Activated T-helper 1 cell treated with anti-CD3 and anti-CD28 coated beads, Interleukin-12 subunit alpha, Interleukin-12 subunit beta, Interleukin-2, Interleukin-4 antibody, amounts not matched to agents 30 ng/mL and 10 ng/mL and 1 ng/mL, durations not matched to agents 14 hours and 24 hours and 36 hours (primary cell): ENCODE measurements around the gene THBS3. TPM values are rescaled to one million over a fixed set of nuclear protein-coding genes. Genes with fewer than 3 reads are reported as not detected.

Experiments
- DNase-seq: peaks from one replicate; pipeline ENCODE4 v3.0.0; 2021; ENCODE audit warnings: low spot score
- H3K27ac Mint-ChIP-seq: one replicate; pipeline ENCODE4 v1.8.0; 2021; ENCODE audit warnings: mild to moderate bottlenecking, mixed read lengths
- H3K27me3 Mint-ChIP-seq: one replicate; pipeline ENCODE4 v1.8.0; 2022; ENCODE audit warnings: mild to moderate bottlenecking, moderate library complexity, mixed read lengths; ENCODE audit not compliant: insufficient read depth
- H3K36me3 Mint-ChIP-seq: one replicate; pipeline ENCODE4 v1.8.0; 2021; ENCODE audit warnings: low read depth, mixed read lengths
- H3K4me1 Mint-ChIP-seq: one replicate; pipeline ENCODE4 v1.8.0; 2021; ENCODE audit warnings: low read depth, mixed read lengths
- H3K4me3 Mint-ChIP-seq: one replicate; pipeline ENCODE4 v1.8.0; 2021; ENCODE audit warnings: mild to moderate bottlenecking, moderate library complexity, mixed read lengths
- H3K9me3 Mint-ChIP-seq: one replicate; pipeline ENCODE4 v1.8.0; 2021; ENCODE audit warnings: mixed read lengths
- intact Hi-C: fragments of 100-400 bp; cut with micrococcal nuclease; formaldehyde crosslinking; loops from one replicate; pipeline ENCODE4 v1.15.1; 2024
- total RNA-seq: library from RNA; stranded (reverse); gene quantifications from 2 replicates; pipeline ENCODE4 v1.2.3, GENCODE V29; 2022

Gene THBS3
- total RNA-seq, 1 donor from 2014 or later = 9.7 TPM

DNA sequence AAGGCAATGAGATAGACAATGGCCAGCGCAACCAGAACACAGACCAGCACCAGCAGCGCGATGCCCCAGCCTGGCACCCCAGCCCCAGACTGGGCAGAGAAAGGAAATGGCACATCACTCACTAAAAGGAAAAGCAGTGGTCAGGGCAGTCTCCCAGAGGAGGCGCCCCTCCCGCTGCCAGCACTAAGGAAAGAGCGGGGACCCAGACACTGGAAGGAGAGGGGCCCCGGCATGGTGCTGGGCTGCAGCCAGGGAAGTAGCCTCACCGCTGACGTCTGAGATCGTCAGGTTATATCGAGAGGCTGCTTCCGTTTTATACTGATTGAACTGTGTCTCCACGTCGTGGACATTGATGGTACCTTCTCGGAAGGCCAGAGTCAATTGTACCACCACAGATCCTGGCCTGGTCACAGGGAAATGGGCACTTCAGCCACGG, 20.2 kb downstream of the THBS3 start:
- H3K9me3 Mint-ChIP-seq = no peaks in the 10 kb centered on the region
- peaks cover 14% of the 10 kb centered on the region for H3K4me1 Mint-ChIP-seq

DNA sequence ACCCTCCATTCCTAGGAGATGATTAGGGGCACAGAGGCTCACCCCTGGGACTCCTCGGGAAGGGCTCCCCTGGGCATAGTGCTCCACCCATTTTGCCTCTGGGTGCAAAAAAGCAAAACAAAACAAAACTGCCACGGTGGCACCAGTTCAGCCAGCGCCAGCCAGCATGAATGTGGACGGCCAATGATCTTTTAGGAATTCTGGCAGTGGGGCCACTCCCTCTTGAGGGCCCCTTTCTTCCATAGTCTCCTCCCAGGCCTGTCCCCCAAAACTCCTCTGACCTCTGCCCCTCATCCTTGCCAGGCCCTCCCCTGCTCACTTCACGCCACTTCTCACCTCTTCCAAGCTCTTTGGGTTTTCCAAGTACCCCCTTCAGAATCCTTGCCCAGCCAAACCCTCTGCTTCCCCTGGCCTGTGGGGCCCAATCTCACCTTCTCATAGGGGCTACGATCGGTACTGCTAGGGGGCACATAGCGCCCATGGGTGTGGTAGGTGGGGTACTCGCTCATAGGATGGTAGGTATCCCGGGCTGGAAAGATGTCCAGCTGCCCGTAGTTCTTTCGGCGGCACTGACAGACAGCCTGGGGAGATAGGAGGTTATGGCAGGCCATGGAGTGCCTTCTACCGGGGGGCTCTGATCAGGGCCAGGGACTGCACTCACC, 20.8 kb downstream of the THBS3 start:
- DNase-seq = no peak
- H3K9me3 Mint-ChIP-seq = no peaks in the 10 kb centered on the region
- no peaks in the 10 kb centered on the region for H3K27me3 Mint-ChIP-seq
- H3K4me1 Mint-ChIP-seq = peaks cover 9% of the 10 kb centered on the region
- no peak overlapping the region for H3K27ac Mint-ChIP-seq
- H3K4me3 Mint-ChIP-seq = no peak overlapping the region
- H3K36me3 Mint-ChIP-seq = peaks cover 14% of the 10 kb centered on the region
- intact Hi-C loops = loop anchor here (1.0 kb wide), 1 partner anchor 8 kb away; no protein-coding TSS in a partner anchor

More for the DNA sequence above, 20.2 kb downstream of the THBS3 start:
- DNase-seq = no peak
- Mint-ChIP-seq H3K27ac (no peak overlapping the region), H3K36me3 (peaks cover 10% of the 10 kb centered on the region), H3K27me3 (no peaks in the 10 kb centered on the region), H3K4me3 (no peak overlapping the region)
- intact Hi-C loops = loop anchor here (1.0 kb wide), 1 partner anchor 8 kb away; no protein-coding TSS in a partner anchor

DNA sequence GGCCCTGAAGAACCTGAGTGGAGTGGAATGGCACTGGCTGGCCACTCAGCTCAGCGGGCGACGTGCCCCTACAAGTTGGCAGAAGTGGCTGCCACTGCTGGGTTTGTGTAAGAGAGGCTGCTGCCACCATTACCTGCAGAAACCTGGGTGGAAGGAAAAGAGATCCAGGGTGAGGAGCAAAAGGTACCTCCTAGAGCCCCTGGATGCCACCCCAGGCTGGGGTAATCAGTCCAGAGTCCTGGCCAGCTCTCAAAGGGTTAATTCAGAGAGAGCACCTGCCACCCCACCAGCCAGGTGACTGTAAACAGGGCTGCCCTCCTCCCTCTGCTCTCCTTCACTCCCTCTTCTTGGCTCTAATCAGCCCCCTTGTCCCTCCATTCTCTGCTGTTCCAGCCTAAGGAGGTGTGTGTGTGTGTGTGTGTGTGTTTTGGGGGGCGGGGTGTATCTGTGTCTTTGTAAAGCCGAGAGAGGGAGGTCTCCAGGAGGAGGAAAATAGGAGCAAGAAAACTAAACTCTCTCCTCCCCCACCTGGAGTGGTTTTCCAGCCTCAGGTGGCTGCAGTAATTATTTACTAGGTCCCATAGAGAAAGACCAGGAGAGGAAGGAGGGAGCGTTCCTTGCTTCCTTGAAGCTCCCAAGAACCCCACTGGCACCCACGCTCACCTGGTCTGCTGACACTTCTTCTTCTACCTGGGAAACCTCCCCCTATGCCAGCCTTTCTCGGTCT, 21.5 kb downstream of the THBS3 start:
- no peak overlapping the region for H3K4me3 Mint-ChIP-seq
- H3K9me3 Mint-ChIP-seq = no peaks in the 10 kb centered on the region
- no peak for DNase-seq
- intact Hi-C loops = no loop called here
- no peak overlapping the region for H3K27ac Mint-ChIP-seq
- no peaks in the 10 kb centered on the region for H3K27me3 Mint-ChIP-seq
- peaks cover 9% of the 10 kb centered on the region for H3K4me1 Mint-ChIP-seq
- peaks cover 15% of the 10 kb centered on the region for H3K36me3 Mint-ChIP-seq

DNA sequence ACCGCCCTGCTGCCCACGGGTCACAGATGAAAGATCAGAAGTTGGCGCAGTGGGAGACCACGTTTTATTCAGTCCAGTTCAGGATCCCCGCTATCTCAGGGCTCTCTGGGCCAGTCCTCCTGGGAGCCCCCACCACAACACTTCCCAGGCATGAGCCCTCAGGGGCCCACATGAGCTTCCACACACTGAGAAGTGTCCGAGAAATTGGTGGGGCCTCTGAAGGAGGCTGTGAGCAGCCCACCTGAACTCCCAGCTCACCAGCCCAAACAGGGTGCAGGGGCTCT, 22.0 kb downstream of the THBS3 start:
- intact Hi-C loops = no loop called here
- no peak for DNase-seq
- peaks cover 12% of the 10 kb centered on the region for H3K4me1 Mint-ChIP-seq
- peaks cover 17% of the 10 kb centered on the region for H3K36me3 Mint-ChIP-seq
- no peaks in the 10 kb centered on the region for H3K9me3 Mint-ChIP-seq
- no peak overlapping the region for H3K27ac Mint-ChIP-seq
- no peak overlapping the region for H3K4me3 Mint-ChIP-seq
- no peaks in the 10 kb centered on the region for H3K27me3 Mint-ChIP-seq

- no peaks in the 10 kb centered on the region for H3K27me3 Mint-ChIP-seq
- no peak for DNase-seq
- H3K4me3 Mint-ChIP-seq = no peak overlapping the region
- H3K9me3 Mint-ChIP-seq = no peaks in the 10 kb centered on the region
- peaks cover 17% of the 10 kb centered on the region for H3K36me3 Mint-ChIP-seq
- no peak overlapping the region for H3K27ac Mint-ChIP-seq
- intact Hi-C loops = no loop called here
- peaks cover 12% of the 10 kb centered on the region for H3K4me1 Mint-ChIP-seq
Observed at GRCh38 chr1:155184835-155185782, 22.6 kb downstream of the THBS3 start.

GRCh38 chr1:155184351-155184811, 23.3 kb downstream of the THBS3 start:
- intact Hi-C loops = no loop called here
- no peak for DNase-seq
- no peaks in the 10 kb centered on the region for H3K27me3 Mint-ChIP-seq
- H3K4me3 Mint-ChIP-seq = no peak overlapping the region
- H3K9me3 Mint-ChIP-seq = no peaks in the 10 kb centered on the region
- H3K4me1 Mint-ChIP-seq = peaks cover 12% of the 10 kb centered on the region
- peaks cover 23% of the 10 kb centered on the region for H3K36me3 Mint-ChIP-seq
- no peak overlapping the region for H3K27ac Mint-ChIP-seq

DNA sequence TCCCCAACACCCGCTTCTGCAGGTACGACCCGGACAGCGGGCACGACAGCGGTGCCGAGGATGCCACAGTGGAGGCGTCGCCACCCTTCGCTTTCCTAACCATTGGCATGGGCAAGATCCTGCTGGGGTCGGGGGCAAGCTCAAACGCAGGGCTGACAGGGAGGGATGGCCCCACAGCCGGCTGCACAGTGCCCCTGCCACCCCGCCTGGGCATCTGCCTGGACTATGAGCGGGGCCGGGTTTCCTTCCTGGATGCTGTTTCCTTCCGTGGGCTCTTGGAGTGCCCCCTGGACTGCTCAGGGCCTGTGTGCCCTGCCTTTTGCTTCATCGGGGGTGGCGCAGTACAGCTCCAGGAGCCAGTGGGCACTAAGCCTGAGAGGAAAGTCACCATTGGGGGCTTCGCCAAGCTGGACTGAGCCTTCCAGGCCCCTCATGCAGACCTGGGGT, 23.9 kb downstream of the THBS3 start:
- Mint-ChIP-seq H3K9me3 (no peaks in the 10 kb centered on the region), H3K36me3 (peaks cover 28% of the 10 kb centered on the region), H3K27ac (no peak overlapping the region), H3K4me3 (no peak overlapping the region), H3K27me3 (peaks cover under 1% of the 10 kb centered on the region), H3K4me1 (peaks cover 12% of the 10 kb centered on the region)
- intact Hi-C loops = no loop called here
- no peak for DNase-seq

- Mint-ChIP-seq H3K9me3 (no peaks in the 10 kb centered on the region), H3K27ac (no peak overlapping the region), H3K27me3 (peaks cover 2% of the 10 kb centered on the region), H3K4me3 (no peak overlapping the region), H3K36me3 (peaks cover 31% of the 10 kb centered on the region), H3K4me1 (peaks cover 9% of the 10 kb centered on the region)
- intact Hi-C loops = no loop called here
- DNase-seq = no peak
Observed at GRCh38 chr1:155182052-155182550, 25.6 kb downstream of the THBS3 start.

GRCh38 chr1:155181371-155182051, 26.2 kb downstream of the THBS3 start:
- intact Hi-C loops = no loop called here
- no peak overlapping the region for H3K27ac Mint-ChIP-seq
- H3K4me3 Mint-ChIP-seq = no peak overlapping the region

GRCh38 chr1:155179112-155180031, 28.3 kb downstream of the THBS3 start:
- peaks cover 2% of the 10 kb centered on the region for H3K27me3 Mint-ChIP-seq
- H3K9me3 Mint-ChIP-seq = no peaks in the 10 kb centered on the region
- intact Hi-C loops = loop anchor here (1.0 to 10.0 kb wide), 2 partner anchors 8 to 575 kb away; partner anchors contain the start of gene ADAR
- H3K4me1 Mint-ChIP-seq = peaks cover 30% of the 10 kb centered on the region
- no peak for DNase-seq
- H3K36me3 Mint-ChIP-seq = peaks cover 37% of the 10 kb centered on the region
- peak overlapping the region; percentile 48 for H3K27ac Mint-ChIP-seq
- H3K4me3 Mint-ChIP-seq = no peak overlapping the region

More at GRCh38 chr1:155181371-155182051, 26.2 kb downstream of the THBS3 start:
- Mint-ChIP-seq H3K4me1 (peaks cover 13% of the 10 kb centered on the region), H3K9me3 (no peaks in the 10 kb centered on the region), H3K27me3 (peaks cover 2% of the 10 kb centered on the region), H3K36me3 (peaks cover 35% of the 10 kb centered on the region)
- no peak for DNase-seq

DNA sequence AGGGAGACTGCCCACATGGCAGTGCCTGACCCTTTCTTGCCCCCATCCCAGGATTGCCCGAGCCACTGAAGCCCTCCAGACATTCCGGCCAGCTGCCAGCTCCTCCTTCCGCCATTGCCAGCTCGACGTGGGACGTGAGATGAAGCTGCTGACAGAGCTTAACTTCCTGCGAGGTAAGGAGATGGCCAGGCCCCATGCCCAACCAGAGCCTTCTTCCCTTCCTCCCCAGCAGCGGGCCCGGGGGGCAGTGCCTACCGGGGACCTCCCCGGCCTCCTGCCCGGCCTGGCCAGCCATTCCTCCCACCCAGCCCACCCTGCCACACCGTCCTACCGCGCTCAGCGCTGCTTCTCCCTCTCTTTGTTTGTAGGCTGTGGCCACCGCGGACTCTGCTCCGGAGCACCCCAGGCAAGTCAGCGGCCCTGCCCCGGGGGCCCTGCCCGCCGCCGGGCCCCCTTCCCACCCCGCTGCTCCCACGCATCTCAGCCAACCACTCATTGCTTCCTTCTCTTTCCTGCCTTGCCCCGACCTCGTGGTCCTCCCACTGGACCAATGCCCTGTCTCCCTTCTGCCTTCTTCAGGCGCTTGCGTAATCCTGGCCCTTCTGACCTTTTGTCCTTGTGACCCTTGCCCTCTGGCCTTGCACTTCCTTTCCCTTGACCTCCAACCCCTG, 29.1 kb downstream of the THBS3 start:
- intact Hi-C loops = loop anchor here (1.0 to 10.0 kb wide), 2 partner anchors 9 to 574 kb away; partner anchors contain the start of gene ADAR
- Mint-ChIP-seq H3K4me1 (peaks cover 31% of the 10 kb centered on the region), H3K4me3 (no peak overlapping the region), H3K27ac (peak overlapping the region; percentile 36), H3K36me3 (peaks cover 37% of the 10 kb centered on the region), H3K27me3 (peaks cover 2% of the 10 kb centered on the region), H3K9me3 (no peaks in the 10 kb centered on the region)
- DNase-seq = no peak
